ENCODE measurements around the gene OR2W1. TPM values are rescaled to one million over a fixed set of nuclear protein-coding genes. Genes with fewer than 3 reads are reported as not detected.
A peak's percentile ranks its signal among the peaks of the same experiment; 100 is the strongest.

OR2W1 gene
- total RNA-seq, 1 experiment from 2014 or later, result not detected

DNA sequence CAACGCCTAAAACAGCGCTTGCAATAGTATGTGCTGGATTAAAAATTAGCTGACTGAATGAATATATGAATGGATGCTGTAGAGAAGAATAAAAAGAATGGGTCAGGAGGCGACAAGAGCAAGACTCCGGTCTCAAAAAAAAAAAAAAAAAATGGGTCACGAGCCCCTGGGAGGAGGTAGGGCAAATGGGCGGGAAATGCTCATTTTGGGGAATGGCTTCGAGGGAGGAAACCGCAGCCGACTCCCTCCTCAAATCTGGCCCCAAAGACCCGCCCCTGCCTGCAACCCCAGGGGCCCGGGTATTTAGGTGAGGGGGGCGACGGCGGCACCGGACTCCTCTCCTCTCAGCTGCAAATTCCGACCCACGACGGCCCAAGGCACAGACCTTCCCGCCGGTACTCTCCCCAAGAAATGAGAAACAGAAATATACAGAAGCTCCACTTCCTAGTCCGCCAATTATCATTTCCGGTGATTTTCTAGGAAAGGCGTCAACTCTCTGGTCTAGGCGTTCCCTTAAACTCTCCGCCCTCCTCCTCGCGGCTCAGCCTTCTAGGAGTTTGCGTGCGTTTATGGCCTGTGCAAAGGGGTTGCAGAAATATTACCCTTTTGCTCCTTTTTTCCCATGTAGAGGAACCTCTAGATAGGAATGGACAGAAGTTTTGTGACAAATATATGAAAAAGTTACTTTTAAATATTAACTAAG is 39.6 kb downstream of the OR2W1 start, which contains the start of gene ZNF311:
ZNF311 (minus strand) TSS at position 133 of the 703 bp plus-strand sequence. CDS start 1,361 bp downstream, outside the sequence.
- peak; percentile 93 for DNase-seq (ENCODE audit: low read depth)

DNA sequence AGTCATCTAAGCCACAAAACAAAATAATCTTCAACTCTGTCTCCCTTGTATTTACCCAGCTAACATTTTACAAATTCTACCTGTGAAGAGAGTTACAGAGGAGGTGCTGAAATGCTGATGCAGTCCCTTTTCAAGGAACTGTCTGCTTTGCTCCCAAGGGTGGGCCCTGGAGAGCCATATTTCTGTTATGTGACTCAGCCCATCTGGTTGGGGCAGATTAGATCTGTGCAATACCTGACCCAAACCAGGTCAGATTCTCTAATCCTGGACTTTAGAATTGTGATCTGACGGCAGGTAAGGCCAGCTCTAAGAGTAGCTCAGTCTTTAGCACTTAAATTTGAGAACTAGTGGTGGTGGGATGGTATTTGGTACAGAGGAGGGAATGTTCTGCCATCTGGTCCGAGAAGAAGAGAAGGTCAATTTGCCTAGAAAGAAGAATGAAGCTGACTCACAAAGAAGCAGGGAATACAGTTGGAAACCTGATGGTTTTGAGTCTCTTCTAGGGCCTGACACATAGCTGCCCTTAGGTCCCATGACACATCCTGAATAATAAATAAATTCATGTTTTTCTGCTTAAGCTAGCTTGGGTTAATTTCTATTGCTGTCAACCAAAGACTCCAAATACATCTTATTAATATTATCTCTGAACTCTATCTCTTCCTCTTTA is 48.0 kb downstream of the OR2W1 start:
- DNase-seq (ENCODE audit: low read depth), result no peak

DNA sequence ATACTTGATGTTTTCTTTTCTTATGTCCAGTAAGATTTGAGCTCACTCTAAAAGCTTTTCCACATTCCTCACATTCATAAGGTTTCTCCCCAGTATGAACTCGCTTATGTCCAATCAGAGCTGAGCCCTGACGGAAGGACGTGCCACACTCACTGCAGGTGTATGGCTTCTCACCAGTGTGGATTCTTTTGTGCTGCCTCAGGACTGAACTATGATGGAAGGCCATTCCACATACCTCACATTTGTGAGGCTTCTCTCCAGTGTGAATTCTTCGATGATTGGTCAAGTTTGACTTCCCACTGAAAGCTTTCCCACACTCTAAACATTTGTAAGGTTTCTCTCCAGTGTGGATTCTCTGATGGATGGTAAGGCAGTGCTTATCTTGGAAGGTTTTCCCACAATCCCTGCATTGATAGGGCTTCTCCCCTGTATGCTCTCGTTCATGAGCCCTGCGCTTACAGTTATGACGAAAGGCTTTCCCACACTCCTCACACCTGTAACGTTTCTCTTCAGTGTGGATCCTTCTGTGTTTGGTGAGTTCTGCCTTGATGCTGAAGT is 49.8 kb downstream of the OR2W1 start:
- DNase-seq (ENCODE audit: low read depth), result no peak

Other genes with a start within 250 kb of the OR2W1 start
- 88.1 and 104 TPM in 2 replicates for gene TRIM27, start 121.2 kb downstream of the OR2W1 start, total RNA-seq (2014; rRNA removed; shearing (Covaris generic))
- gene ZNF311, start 39.9 kb downstream of the OR2W1 start, total RNA-seq (2014; rRNA removed; shearing (Covaris generic)), result 4.6 and 5.3 TPM in 2 replicates
- not detected in 2 replicates for gene OR2B3, start 42.1 kb upstream of the OR2W1 start, total RNA-seq (2014; rRNA removed; shearing (Covaris generic))
- gene OR2J1, start 54.3 kb upstream of the OR2W1 start, total RNA-seq (2014; rRNA removed; shearing (Covaris generic)), result not detected in 2 replicates
- gene OR2J3, start 62.9 kb upstream of the OR2W1 start, total RNA-seq (2014; rRNA removed; shearing (Covaris generic)), result not detected in 2 replicates
- gene OR2J2, start 125.7 kb upstream of the OR2W1 start, total RNA-seq (2014; rRNA removed; shearing (Covaris generic)), result not detected in 2 replicates